ENCODE results near the gene TP53BP2. TPM values are rescaled to one million over a fixed set of nuclear protein-coding genes. Genes with fewer than 3 reads are reported as not detected.
"Not testable (repeated sequence)": the region's sequence is repeated elsewhere in the genome, so short reads cannot be mapped to it uniquely, and the experiment has no call there.

The TP53BP2 gene, protein sequence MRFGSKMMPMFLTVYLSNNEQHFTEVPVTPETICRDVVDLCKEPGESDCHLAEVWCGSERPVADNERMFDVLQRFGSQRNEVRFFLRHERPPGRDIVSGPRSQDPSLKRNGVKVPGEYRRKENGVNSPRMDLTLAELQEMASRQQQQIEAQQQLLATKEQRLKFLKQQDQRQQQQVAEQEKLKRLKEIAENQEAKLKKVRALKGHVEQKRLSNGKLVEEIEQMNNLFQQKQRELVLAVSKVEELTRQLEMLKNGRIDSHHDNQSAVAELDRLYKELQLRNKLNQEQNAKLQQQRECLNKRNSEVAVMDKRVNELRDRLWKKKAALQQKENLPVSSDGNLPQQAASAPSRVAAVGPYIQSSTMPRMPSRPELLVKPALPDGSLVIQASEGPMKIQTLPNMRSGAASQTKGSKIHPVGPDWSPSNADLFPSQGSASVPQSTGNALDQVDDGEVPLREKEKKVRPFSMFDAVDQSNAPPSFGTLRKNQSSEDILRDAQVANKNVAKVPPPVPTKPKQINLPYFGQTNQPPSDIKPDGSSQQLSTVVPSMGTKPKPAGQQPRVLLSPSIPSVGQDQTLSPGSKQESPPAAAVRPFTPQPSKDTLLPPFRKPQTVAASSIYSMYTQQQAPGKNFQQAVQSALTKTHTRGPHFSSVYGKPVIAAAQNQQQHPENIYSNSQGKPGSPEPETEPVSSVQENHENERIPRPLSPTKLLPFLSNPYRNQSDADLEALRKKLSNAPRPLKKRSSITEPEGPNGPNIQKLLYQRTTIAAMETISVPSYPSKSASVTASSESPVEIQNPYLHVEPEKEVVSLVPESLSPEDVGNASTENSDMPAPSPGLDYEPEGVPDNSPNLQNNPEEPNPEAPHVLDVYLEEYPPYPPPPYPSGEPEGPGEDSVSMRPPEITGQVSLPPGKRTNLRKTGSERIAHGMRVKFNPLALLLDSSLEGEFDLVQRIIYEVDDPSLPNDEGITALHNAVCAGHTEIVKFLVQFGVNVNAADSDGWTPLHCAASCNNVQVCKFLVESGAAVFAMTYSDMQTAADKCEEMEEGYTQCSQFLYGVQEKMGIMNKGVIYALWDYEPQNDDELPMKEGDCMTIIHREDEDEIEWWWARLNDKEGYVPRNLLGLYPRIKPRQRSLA
- 19.4 and 21.0 TPM in 2 replicates for total RNA-seq (2012; rRNA removed)

DNA sequence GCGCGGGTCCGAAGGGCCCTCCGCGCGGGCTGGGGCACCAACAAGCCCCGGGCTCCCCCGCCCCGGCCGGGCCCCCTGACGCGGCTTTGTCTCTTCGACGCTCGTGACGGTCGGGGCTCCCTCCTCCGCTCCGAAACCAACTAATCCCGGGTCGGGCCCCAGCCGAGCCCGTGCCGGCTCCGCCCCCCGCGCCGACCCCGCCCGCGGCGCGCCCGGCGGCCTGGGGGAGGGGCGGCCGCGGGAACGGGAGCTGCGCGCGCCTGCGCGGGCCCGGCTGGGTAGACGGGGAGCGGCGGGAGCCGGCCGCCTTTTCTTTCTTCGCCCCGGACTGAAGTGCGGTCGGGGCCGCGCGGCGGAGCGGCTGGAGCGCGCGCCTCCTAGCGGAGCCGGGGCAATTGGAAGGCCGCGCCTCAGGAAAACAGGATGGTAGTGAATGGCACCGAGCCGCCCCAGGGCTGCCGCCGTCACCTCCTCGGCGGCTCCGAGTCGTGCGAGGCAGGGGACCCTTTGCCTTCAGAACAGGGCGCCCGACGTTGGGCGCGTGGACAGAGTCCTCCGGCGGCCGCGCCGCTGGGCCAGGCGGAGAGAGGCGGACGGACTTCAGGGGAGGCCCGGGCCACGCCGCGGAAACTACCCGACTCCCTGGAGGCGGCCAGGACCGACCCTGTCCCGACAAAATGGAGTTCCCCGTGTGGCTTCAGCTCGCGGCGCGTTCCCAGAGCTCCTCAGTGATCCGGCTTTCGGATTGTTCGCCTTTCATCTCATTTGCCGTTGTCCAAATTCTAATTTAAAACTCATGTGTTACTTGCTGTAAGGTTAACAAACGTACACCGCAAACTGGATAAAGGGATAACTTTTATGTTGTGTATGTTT, at the start of gene TP53BP2:
TP53BP2 (minus strand) TSS at position 138 of the 873 bp plus-strand sequence. CDS start 267 bp downstream, outside the sequence.
- Histone ChIP-seq H3K4me3 (ENCODE audit: low read length) (peak within 1 kb of the TSS; percentile 84), H3K4me1 (ENCODE audit: control insufficient read depth, insufficient read depth, low read length) (peaks cover 32% of the 10 kb centered on the region), H3K4me2 (ENCODE audit: low read length) (peak within 1 kb of the TSS; percentile 94), H3K9ac (ENCODE audit: low read depth, low read length) (peak within 1 kb of the TSS; percentile 99), H3K9me3 (replicated peaks; ENCODE audit: low read length) (no peaks in the 10 kb centered on the region), H3K36me3 (ENCODE audit: insufficient read depth, low read length) (no peaks in the 10 kb centered on the region), H3K27me3 (ENCODE audit: control insufficient read depth, insufficient read depth, low read length) (no peaks in the 10 kb centered on the region)

DNA sequence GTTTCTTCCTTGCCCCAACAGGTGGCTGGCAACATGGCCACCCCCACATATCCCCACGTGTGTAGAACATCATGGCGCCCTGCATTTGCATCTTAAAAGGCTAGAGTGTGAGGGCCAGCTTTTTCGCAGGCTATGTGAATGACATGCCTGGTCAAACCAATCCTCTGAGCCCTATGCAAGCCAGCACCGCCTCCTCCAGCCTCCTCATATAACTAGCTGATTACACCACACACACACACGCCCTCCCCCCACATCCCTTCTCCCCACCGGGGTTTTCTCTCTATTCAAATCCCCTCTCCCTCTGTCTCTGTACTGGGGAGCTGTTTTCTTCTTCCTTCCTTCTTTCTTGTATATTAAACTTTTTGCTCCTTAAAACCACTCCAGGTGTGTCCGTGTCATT, 44.7 kb upstream of the TP53BP2 start:
- not testable (repeated sequence) for H3K4me3 ChIP-seq (ENCODE audit: low read length); H3K36me3 ChIP-seq (ENCODE audit: insufficient read depth, low read length); H3K9me3 ChIP-seq (replicated peaks; ENCODE audit: low read length); H3K27me3 ChIP-seq (ENCODE audit: control insufficient read depth, insufficient read depth, low read length); H3K9ac ChIP-seq (ENCODE audit: low read depth, low read length); H3K4me2 ChIP-seq (ENCODE audit: low read length)
- peaks cover 14% of the 10 kb centered on the region for H3K4me1 ChIP-seq (ENCODE audit: control insufficient read depth, insufficient read depth, low read length)

DNA sequence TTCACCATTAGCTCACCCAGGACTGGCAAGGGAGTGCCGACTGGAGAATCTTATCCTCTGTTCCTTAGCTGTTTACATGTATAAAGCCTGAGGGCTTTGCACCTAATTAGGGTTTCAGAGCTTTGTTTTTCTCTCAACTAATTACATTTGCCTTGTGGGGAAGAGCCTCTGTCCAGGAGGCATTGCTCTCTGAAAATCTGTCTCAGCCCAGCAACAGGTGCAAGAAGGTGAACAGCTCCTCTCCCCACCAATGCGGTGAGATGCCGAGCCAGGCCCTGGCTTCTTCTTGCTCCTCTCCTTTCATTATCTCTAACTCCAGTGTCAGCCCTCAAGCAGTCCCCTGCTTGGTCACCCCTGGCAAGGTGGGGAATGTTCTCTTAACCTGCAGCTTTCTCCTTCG, 43.6 kb upstream of the TP53BP2 start:
- peaks cover 14% of the 10 kb centered on the region for H3K4me1 ChIP-seq (ENCODE audit: control insufficient read depth, insufficient read depth, low read length)
- H3K27me3 ChIP-seq (ENCODE audit: control insufficient read depth, insufficient read depth, low read length); H3K9ac ChIP-seq (ENCODE audit: low read depth, low read length); H3K4me2 ChIP-seq (ENCODE audit: low read length); H3K9me3 ChIP-seq (replicated peaks; ENCODE audit: low read length); H3K4me3 ChIP-seq (ENCODE audit: low read length); H3K36me3 ChIP-seq (ENCODE audit: insufficient read depth, low read length): not testable (repeated sequence)

DNA sequence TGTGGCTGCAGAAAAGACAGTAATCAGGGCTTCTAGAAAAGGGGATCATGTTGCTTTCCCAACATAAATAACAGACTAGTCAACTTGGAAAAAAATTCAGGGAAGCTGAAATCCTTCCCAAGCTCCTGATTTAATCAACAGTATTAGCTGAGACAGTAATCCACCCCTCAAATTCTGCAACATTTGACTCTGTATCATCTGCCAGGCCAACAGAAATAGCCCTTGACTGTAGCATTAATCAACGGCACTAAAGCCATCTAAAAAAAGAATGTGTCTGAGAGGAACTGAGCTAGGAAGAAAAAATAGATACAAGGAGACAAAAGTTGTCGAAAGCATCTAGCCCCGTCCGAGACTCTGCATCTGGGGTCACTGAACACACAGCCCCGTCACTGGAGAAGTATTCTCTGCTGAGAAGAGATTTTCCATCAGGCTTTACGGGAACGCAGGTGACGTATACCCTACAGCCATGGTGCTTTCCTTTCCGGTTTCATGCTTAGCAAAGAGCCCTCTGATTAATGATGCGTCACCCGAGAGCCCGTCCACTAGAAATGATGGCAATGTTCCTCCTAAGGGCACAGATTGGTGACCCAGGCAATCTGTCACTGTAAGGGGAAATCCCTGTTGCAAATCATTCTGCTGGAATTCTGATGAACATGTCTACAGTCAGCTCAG, 42.1 kb upstream of the TP53BP2 start:
- Histone ChIP-seq H3K9ac (ENCODE audit: low read depth, low read length) (peak overlapping the region; percentile 64), H3K4me3 (ENCODE audit: low read length) (peak overlapping the region; percentile 39), H3K4me1 (ENCODE audit: control insufficient read depth, insufficient read depth, low read length) (peaks cover 14% of the 10 kb centered on the region), H3K36me3 (ENCODE audit: insufficient read depth, low read length) (no peaks in the 10 kb centered on the region), H3K9me3 (replicated peaks; ENCODE audit: low read length) (no peaks in the 10 kb centered on the region), H3K4me2 (ENCODE audit: low read length) (peak overlapping the region; percentile 68), H3K27me3 (ENCODE audit: control insufficient read depth, insufficient read depth, low read length) (no peaks in the 10 kb centered on the region)

DNA sequence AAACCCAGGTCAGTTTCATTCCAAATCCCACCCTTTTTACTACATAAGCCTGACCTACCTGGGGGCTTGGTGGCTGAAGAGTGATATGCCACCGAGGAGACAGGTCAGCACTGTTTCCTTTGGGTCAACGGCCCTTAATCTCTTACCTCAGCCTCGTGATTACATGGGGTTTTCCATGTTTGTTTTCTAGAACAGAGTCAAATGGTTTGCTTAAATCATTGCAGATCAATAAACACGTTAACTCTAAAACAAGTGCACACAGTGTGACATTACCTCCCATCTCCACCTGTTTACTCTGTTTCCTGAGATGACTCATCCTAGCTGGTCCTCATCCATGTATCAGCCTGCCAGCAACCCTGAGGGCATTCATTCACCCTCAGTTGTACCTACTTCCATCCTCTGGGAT, 40.8 kb upstream of the TP53BP2 start:
- Histone ChIP-seq H3K36me3 (ENCODE audit: insufficient read depth, low read length) (no peaks in the 10 kb centered on the region), H3K9me3 (replicated peaks; ENCODE audit: low read length) (no peaks in the 10 kb centered on the region), H3K4me3 (ENCODE audit: low read length) (no peak overlapping the region), H3K4me1 (ENCODE audit: control insufficient read depth, insufficient read depth, low read length) (peaks cover 14% of the 10 kb centered on the region), H3K9ac (ENCODE audit: low read depth, low read length) (no peak overlapping the region), H3K27me3 (ENCODE audit: control insufficient read depth, insufficient read depth, low read length) (no peaks in the 10 kb centered on the region), H3K4me2 (ENCODE audit: low read length) (no peak overlapping the region)

DNA sequence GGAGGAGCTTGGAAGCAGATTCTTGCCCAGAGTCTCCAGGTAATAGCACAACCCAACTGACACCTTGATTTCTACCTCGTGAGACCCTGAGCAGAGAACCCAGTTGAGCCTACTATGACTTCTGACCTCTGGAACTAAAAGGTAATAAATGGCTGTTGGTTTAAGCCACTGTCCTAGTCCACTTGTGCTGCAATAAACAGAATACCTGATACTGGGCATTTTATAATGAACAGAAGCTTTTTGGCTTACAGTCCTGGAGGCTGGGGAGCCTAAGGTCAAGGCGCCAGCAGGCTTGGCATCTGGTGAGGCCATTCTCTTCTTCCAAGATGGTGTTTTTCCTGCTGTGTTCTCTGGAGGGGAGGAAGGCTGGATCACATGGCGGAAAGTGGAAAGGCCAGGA, 39.9 kb upstream of the TP53BP2 start:
- Histone ChIP-seq H3K27me3 (ENCODE audit: control insufficient read depth, insufficient read depth, low read length) (no peaks in the 10 kb centered on the region), H3K4me3 (ENCODE audit: low read length) (no peak overlapping the region), H3K36me3 (ENCODE audit: insufficient read depth, low read length) (no peaks in the 10 kb centered on the region), H3K4me1 (ENCODE audit: control insufficient read depth, insufficient read depth, low read length) (peaks cover 14% of the 10 kb centered on the region), H3K9me3 (replicated peaks; ENCODE audit: low read length) (no peaks in the 10 kb centered on the region), H3K9ac (ENCODE audit: low read depth, low read length) (no peak overlapping the region), H3K4me2 (ENCODE audit: low read length) (no peak overlapping the region)

DNA sequence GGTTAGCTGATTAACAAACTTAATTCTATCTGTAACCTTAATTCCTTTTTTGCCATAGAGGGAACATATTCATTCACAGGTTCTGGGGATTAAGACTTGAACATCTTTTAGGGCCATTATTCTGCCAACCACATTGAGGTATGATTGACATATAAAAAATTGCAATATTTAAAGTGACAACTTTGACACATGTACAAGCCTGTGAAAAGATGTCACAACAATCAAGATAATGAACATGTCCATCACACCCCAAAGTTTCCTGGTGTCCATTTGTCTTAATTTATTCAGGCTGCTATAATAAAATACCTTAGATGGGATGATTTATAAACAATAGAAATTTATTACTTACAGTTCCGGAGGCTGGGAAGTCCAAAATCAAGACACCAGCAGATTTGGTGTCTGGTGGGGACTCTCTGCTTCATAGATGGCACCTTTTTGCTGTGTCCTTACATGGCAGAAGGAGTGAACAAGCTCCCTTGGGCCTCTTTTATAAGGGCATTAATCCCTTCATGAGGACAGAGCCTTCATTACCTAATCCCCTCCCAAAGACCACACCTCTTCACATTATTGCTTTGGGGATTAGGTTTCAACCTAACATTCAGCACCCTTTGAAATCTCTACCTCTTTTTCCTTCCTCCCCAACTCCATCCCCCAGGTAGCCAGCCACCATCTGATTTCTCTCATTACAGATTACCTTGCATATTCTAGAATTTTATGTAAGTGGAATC, 33.0 kb upstream of the TP53BP2 start:
- H3K9me3 ChIP-seq (replicated peaks; ENCODE audit: low read length): no peaks in the 10 kb centered on the region
- H3K4me2 ChIP-seq (ENCODE audit: low read length): no peak overlapping the region
- peaks cover 6% of the 10 kb centered on the region for H3K27me3 ChIP-seq (ENCODE audit: control insufficient read depth, insufficient read depth, low read length)
- H3K4me3 ChIP-seq (ENCODE audit: low read length): no peak overlapping the region
- no peak overlapping the region for H3K9ac ChIP-seq (ENCODE audit: low read depth, low read length)
- H3K36me3 ChIP-seq (ENCODE audit: insufficient read depth, low read length): no peaks in the 10 kb centered on the region
- no peaks in the 10 kb centered on the region for H3K4me1 ChIP-seq (ENCODE audit: control insufficient read depth, insufficient read depth, low read length)

DNA sequence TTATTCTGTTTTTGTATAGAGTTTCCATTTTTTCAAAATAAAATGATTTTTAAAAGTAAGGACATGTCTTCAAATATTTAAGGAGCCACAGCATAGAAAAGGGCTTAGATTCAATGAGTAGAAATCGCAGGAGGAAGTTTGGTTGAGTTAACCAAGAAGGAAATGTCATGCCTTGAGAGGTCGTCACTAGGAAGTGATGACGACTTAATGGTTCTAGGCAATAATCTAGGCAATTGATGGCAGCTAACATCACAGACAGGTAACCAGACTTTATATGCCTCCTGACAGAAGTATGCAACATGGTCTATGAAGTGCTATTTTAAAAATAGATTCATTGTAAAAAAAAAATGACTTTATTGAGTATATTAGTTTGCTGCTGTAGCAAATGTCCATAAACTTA, 32.1 kb upstream of the TP53BP2 start:
- no peak overlapping the region for H3K4me3 ChIP-seq (ENCODE audit: low read length)
- H3K9ac ChIP-seq (ENCODE audit: low read depth, low read length): no peak overlapping the region
- no peak overlapping the region for H3K4me2 ChIP-seq (ENCODE audit: low read length)
- no peaks in the 10 kb centered on the region for H3K9me3 ChIP-seq (replicated peaks; ENCODE audit: low read length)
- H3K36me3 ChIP-seq (ENCODE audit: insufficient read depth, low read length): no peaks in the 10 kb centered on the region
- peaks cover 13% of the 10 kb centered on the region for H3K27me3 ChIP-seq (ENCODE audit: control insufficient read depth, insufficient read depth, low read length)
- no peaks in the 10 kb centered on the region for H3K4me1 ChIP-seq (ENCODE audit: control insufficient read depth, insufficient read depth, low read length)

DNA sequence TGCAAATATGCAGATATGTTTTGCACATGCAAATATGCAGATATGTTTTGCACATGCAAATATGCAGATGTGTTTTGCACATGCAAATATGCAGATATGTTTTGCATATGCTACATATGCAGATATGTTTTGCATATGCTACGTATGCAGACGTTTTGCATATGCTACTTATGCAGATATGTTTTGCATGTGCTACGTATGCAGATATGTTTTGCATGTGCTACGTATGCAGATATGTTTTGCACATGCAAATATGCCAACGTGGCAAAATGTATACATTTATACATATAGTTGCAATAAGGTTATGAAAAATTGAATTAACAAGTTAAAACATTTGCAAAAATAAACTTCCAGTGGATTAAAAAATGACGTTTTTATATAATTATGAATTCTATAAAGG, 30.8 kb upstream of the TP53BP2 start:
- Histone ChIP-seq H3K9me3 (replicated peaks; ENCODE audit: low read length) (no peaks in the 10 kb centered on the region), H3K9ac (ENCODE audit: low read depth, low read length) (no peak overlapping the region), H3K36me3 (ENCODE audit: insufficient read depth, low read length) (no peaks in the 10 kb centered on the region), H3K4me3 (ENCODE audit: low read length) (no peak overlapping the region), H3K4me2 (ENCODE audit: low read length) (no peak overlapping the region), H3K4me1 (ENCODE audit: control insufficient read depth, insufficient read depth, low read length) (no peaks in the 10 kb centered on the region), H3K27me3 (ENCODE audit: control insufficient read depth, insufficient read depth, low read length) (peaks cover 23% of the 10 kb centered on the region)

DNA sequence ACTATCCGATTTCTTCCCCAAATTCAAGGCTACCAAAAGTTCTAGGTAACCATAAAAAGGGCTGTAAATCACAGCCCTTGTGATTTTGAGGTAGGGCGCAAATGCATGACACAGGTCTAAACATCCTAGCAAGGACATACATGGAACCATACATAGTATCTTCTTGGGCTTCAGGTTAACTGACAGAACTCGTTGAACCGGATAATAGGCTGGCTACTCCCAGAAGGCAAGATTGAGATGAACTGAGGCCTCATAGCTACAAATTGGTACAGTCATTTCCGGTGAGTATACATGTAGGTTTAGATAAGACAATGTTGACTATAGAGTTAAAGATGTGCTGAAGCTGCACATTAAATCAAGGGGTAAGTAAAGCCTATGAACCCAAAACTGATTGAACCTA, 27.3 kb upstream of the TP53BP2 start:
- Histone ChIP-seq H3K4me1 (ENCODE audit: control insufficient read depth, insufficient read depth, low read length) (no peaks in the 10 kb centered on the region), H3K9ac (ENCODE audit: low read depth, low read length) (no peak overlapping the region), H3K9me3 (replicated peaks; ENCODE audit: low read length) (no peaks in the 10 kb centered on the region), H3K4me3 (ENCODE audit: low read length) (no peak overlapping the region), H3K36me3 (ENCODE audit: insufficient read depth, low read length) (no peaks in the 10 kb centered on the region), H3K27me3 (ENCODE audit: control insufficient read depth, insufficient read depth, low read length) (peaks cover 52% of the 10 kb centered on the region), H3K4me2 (ENCODE audit: low read length) (no peak overlapping the region)
